CD14-positive monocyte (primary cell): ENCODE measurements around the gene BDNF. TPM values are rescaled to one million over a fixed set of nuclear protein-coding genes. Genes with fewer than 3 reads are reported as not detected.

Experiments used
- DNase-seq, 3 donors: peaks; one replicate each; pipeline ENCODE4 v3.0.0-alpha.2; 2011 to 2022
- H2AFZ ChIP-seq: 2 replicates; pipeline ENCODE4 v1.6.0; 2012; ENCODE audit warnings: mild to moderate bottlenecking, low read depth, low read length, inconsistent platforms; ENCODE audit not compliant: insufficient read depth, poor library complexity, severe bottlenecking
- H3K27ac ChIP-seq, 2 donors: 1 replicate in 1 of 2; 2 replicates in 1 of 2; pipeline ENCODE4 v1.5.1; 2012 to 2013; ENCODE audit warnings: low read length in 2 of 2, control low read depth in 1 of 2, inconsistent platforms in 1 of 2, low read depth in 1 of 2, mild to moderate bottlenecking in 1 of 2
- H3K27me3 ChIP-seq, 2 donors: one replicate each; pipeline versions ENCODE4 v1.6.0 to v1.6.1; 2011 to 2013; ENCODE audit warnings: low read length in 2 of 2; ENCODE audit not compliant: control insufficient read depth in 2 of 2, insufficient read depth in 2 of 2
- H3K36me3 ChIP-seq, 2 donors: replicated peaks in 1 of 2; 1 replicate in 1 of 2; 2 replicates in 1 of 2; pipeline versions ENCODE4 v1.5.1 to v1.6.1; 2012 to 2013; ENCODE audit warnings: low read length in 2 of 2, control low read depth in 1 of 2, inconsistent platforms in 1 of 2, mild to moderate bottlenecking in 1 of 2; ENCODE audit not compliant: insufficient read depth in 2 of 2, control insufficient read depth in 1 of 2
- H3K4me1 ChIP-seq, 2 donors: 1 replicate in 1 of 2; 2 replicates in 1 of 2; pipeline versions ENCODE4 v1.5.1 to v1.6.1; 2012 to 2013; ENCODE audit warnings: low read length in 2 of 2, control low read depth in 1 of 2, inconsistent platforms in 1 of 2, mild to moderate bottlenecking in 1 of 2, moderate library complexity in 1 of 2; ENCODE audit not compliant: insufficient read depth in 2 of 2, control insufficient read depth in 1 of 2
- H3K4me2 ChIP-seq: replicated peaks from 2 replicates; pipeline ENCODE3; 2012; ENCODE audit warnings: low read length, moderate library complexity, mild to moderate bottlenecking; ENCODE audit not compliant: poor library complexity, severe bottlenecking; ENCODE audit errors: extremely low read depth
- H3K4me3 ChIP-seq, 3 experiments: fragments of 200-600 bp in 1 of 3; sonication (generic) in 1 of 3; replicated peaks in 1 of 3; 1 replicate in 2 of 3; 2 replicates in 1 of 3; pipeline ENCODE4 v1.5.1; 2011 to 2013; ENCODE audit warnings: low read length in 3 of 3, mild to moderate bottlenecking in 3 of 3, control low read depth in 2 of 3, low read depth in 2 of 3, inconsistent platforms in 1 of 3, moderate library complexity in 1 of 3
- H3K79me2 ChIP-seq: 2 replicates; pipeline ENCODE4 v1.6.0; 2012; ENCODE audit warnings: mild to moderate bottlenecking, control low read depth, inconsistent platforms, low read length, moderate library complexity; ENCODE audit not compliant: insufficient read depth
- H3K9ac ChIP-seq: 2 replicates; pipeline ENCODE4 v1.6.0; 2017; ENCODE audit warnings: low read length, mild to moderate bottlenecking; ENCODE audit not compliant: insufficient read depth, poor library complexity, severe bottlenecking
- H3K9me3 ChIP-seq, 2 donors: replicated peaks in 1 of 2; 1 replicate in 1 of 2; 2 replicates in 1 of 2; pipeline versions ENCODE4 v1.5.1 to v1.6.1; 2012 to 2013; ENCODE audit warnings: low read length in 2 of 2, control low read depth in 1 of 2; ENCODE audit not compliant: control insufficient read depth in 1 of 2, insufficient read depth in 1 of 2
- H4K20me1 ChIP-seq: 2 replicates; pipeline ENCODE4 v1.6.0; 2012; ENCODE audit warnings: mild to moderate bottlenecking, low read length, control low read depth, moderate library complexity; ENCODE audit not compliant: insufficient read depth
- H3K27ac Mint-ChIP-seq, 7 donors: one replicate each; pipeline ENCODE4 v1.8.0; 2020; ENCODE audit warnings: mild to moderate bottlenecking in 7 of 7, mixed read lengths in 7 of 7, moderate library complexity in 6 of 7, inconsistent platforms in 2 of 7
- H3K27me3 Mint-ChIP-seq, 3 donors: one replicate each; pipeline ENCODE4 v1.8.0; 2021 to 2022; ENCODE audit warnings: low read depth in 3 of 3, mild to moderate bottlenecking in 3 of 3, mixed read lengths in 3 of 3, moderate library complexity in 3 of 3, inconsistent platforms in 1 of 3
- H3K36me3 Mint-ChIP-seq, 2 donors: one replicate each; pipeline ENCODE4 v1.8.0; 2020; ENCODE audit warnings: mixed read lengths in 2 of 2, inconsistent platforms in 1 of 2, mild to moderate bottlenecking in 1 of 2
- H3K4me1 Mint-ChIP-seq: one replicate; pipeline ENCODE4 v1.8.0; 2020; ENCODE audit warnings: mild to moderate bottlenecking, mixed read lengths
- H3K4me3 Mint-ChIP-seq, 2 donors: one replicate each; pipeline ENCODE4 v1.8.0; 2020; ENCODE audit warnings: mild to moderate bottlenecking in 2 of 2, mixed read lengths in 2 of 2, moderate library complexity in 1 of 2
- H3K9me3 Mint-ChIP-seq, 7 donors: one replicate each; pipeline ENCODE4 v1.8.0; 2020 to 2022; ENCODE audit warnings: mixed read lengths in 7 of 7, mild to moderate bottlenecking in 6 of 7, moderate library complexity in 6 of 7, inconsistent platforms in 2 of 7
- CTCF ChIP-seq: fragments of 200-600 bp; IDR thresholded peaks from one replicate; pipeline ENCODE4 v1.8.0; 2022; ENCODE audit warnings: antibody characterized with exemption, mild to moderate bottlenecking
- WGBS: methylation state at CpG from one replicate; pipeline ENCODE4 v1.1.5; 2013; ENCODE audit warnings: missing lambda C conversion rate; ENCODE audit not compliant: insufficient coverage; 5-methylcytosine and 5-hydroxymethylcytosine counted together
- intact Hi-C, 2 donors: fragments of 100-400 bp; cut with micrococcal nuclease; formaldehyde crosslinking; loops; one replicate each; pipeline versions ENCODE4 v1.15.0 to v1.15.1; 2023
- polyA plus RNA-seq, 3 donors: library from polyadenylated mRNA; depleted of rRNA in 1 of 3; unstranded in 2 of 3; stranded (reverse) in 1 of 3; fragments of 300-500 nt in 2 of 3; fragments of >200 nt in 1 of 3; fragmentation: Illumina TruSeq in 2 of 3; gene quantifications; 1 replicate in 2 of 3; 2 replicates in 1 of 3; pipeline ENCODE4 v1.2.3, GENCODE V29; 2012 to 2021

The BDNF gene
- polyA plus RNA-seq, 3 donors, result not detected

GRCh38 chr11:27717377-27717776, 17.1 kb upstream of the BDNF start:
- no peak overlapping the region for H3K4me3 Mint-ChIP-seq
- intact Hi-C loops, result no loop called here
- Histone ChIP-seq H3K9ac (no peak overlapping the region), H3K4me2 (no peak overlapping the region), H3K4me1 (peaks cover 0 to 2% of the 10 kb centered on the region in 2 donors), H3K36me3 (no peaks in the 10 kb centered on the region), H4K20me1 (no peaks in the 10 kb centered on the region), H3K27me3 (peaks cover 55 to 80% of the 10 kb centered on the region in 2 donors), H3K27ac (no peak overlapping the region), H2AFZ (no peak overlapping the region), H3K79me2 (no peaks in the 10 kb centered on the region), H3K4me3 (no peak overlapping the region), H3K9me3 (peaks cover 7 to 36% of the 10 kb centered on the region in 2 donors)
- DNase-seq, result no peak
- H3K27me3 Mint-ChIP-seq, result peaks cover 65 to 75% (median 65%) of the 10 kb centered on the region in 3 donors
- H3K9me3 Mint-ChIP-seq, result peaks cover 6 to 26% (median 21%) of the 10 kb centered on the region in 7 donors
- TF ChIP-seq CTCF, result no peak
- peaks cover 6% of the 10 kb centered on the region for H3K4me1 Mint-ChIP-seq
- peaks cover 7 to 11% of the 10 kb centered on the region in 2 donors for H3K36me3 Mint-ChIP-seq
- H3K27ac Mint-ChIP-seq, result no peak overlapping the region

- H3K27me3 ChIP-seq, result peaks cover 49 to 74% of the 10 kb centered on the region in 2 donors
- peaks cover under 1% of the 10 kb centered on the region for H3K4me1 Mint-ChIP-seq
- H4K20me1 ChIP-seq, result no peaks in the 10 kb centered on the region
- H3K36me3 Mint-ChIP-seq, result peaks cover 4 to 11% of the 10 kb centered on the region in 2 donors
- H3K4me3 ChIP-seq, result no peak overlapping the region
- H3K27ac ChIP-seq, result no peak overlapping the region
- H3K4me3 Mint-ChIP-seq, result peak overlapping the region in 1 of 2 donors; percentile 26
- no peak overlapping the region for H3K27ac Mint-ChIP-seq
- peaks cover 60 to 69% (median 60%) of the 10 kb centered on the region in 3 donors for H3K27me3 Mint-ChIP-seq
- no peaks in the 10 kb centered on the region for H3K36me3 ChIP-seq
- peaks cover 7 to 34% of the 10 kb centered on the region in 2 donors for H3K9me3 ChIP-seq
- H3K9me3 Mint-ChIP-seq, result peaks cover 6 to 25% (median 20%) of the 10 kb centered on the region in 7 donors
- no peak for TF ChIP-seq CTCF
- H3K79me2 ChIP-seq, result no peaks in the 10 kb centered on the region
- intact Hi-C loops, result no loop called here
- DNase-seq, result no peak
- no peak overlapping the region for H2AFZ ChIP-seq
- no peak overlapping the region for H3K9ac ChIP-seq
- no peaks in the 10 kb centered on the region for H3K4me1 ChIP-seq
- no CpG with 5 or more reads among the region's 2 CpGs for WGBS
- H3K4me2 ChIP-seq, result no peak overlapping the region
Measured at GRCh38 chr11:27716835-27717234, 16.6 kb upstream of the BDNF start.
